Measurements from ENCODE around the gene EPS15.
A peak's percentile ranks its signal among the peaks of the same experiment; 100 is the strongest.

Gene EPS15

GRCh38 chr1:51549016-51549619 lies 30.1 kb upstream of the EPS15 start:
- in situ Hi-C loops (cut with HindIII; ENCODE audit: low sequenced_read_pairs) = no loop called here
- H3K4me3 ChIP-seq (ENCODE audit: low read depth, low read length) = no peak overlapping the region
- TF ChIP-seq CTCF (IDR thresholded peaks at IDR 0.05; ENCODE audit: low read depth, low read length) = no peak
- DNase-seq (ENCODE audit: low read depth, low spot score) = no peak

- in situ Hi-C loops (cut with HindIII; ENCODE audit: low sequenced_read_pairs) = no loop called here
Measured at GRCh38 chr1:51543858-51544257, 24.8 kb upstream of the EPS15 start.

GRCh38 chr1:51542158-51542953 lies 23.3 kb upstream of the EPS15 start:
- TF ChIP-seq CTCF (IDR thresholded peaks at IDR 0.05; ENCODE audit: low read depth, low read length) = no peak
- no peak overlapping the region for H3K4me3 ChIP-seq (ENCODE audit: low read depth, low read length)
- in situ Hi-C loops (cut with HindIII; ENCODE audit: low sequenced_read_pairs) = no loop called here
- no peak for DNase-seq (ENCODE audit: low read depth, low spot score)

More at GRCh38 chr1:51543858-51544257, 24.8 kb upstream of the EPS15 start:
- no peak for DNase-seq (ENCODE audit: low read depth, low spot score)
- no peak overlapping the region for H3K4me3 ChIP-seq (ENCODE audit: low read depth, low read length)
- TF ChIP-seq CTCF (IDR thresholded peaks at IDR 0.05; ENCODE audit: low read depth, low read length) = no peak

GRCh38 chr1:51541313-51542050 lies 22.4 kb upstream of the EPS15 start:
- no peak for DNase-seq (ENCODE audit: low read depth, low spot score)
- no peak for TF ChIP-seq CTCF (IDR thresholded peaks at IDR 0.05; ENCODE audit: low read depth, low read length)

DNA sequence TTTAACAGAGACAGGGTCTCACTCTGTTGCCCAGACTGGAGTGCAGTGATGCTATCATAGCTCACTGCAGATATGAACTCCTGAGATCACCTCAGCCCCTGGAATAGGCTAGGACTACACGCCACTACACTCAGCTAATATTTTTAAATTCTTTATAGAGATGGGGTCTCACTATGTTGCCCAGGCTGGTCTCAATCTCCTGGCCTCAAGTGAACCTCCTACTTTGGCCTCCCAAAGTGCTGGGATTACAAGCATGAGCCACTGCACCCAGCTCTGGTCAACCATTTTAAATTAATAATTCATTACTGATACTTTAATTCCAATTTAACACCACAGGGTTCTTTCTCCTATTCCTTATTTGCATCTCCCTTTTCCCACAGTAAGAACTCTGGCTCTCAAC lies 18.5 kb upstream of the EPS15 start:
- DNase-seq (ENCODE audit: low read depth, low spot score) = no peak
- in situ Hi-C loops (cut with HindIII; ENCODE audit: low sequenced_read_pairs) = no loop called here
- no peak overlapping the region for H3K4me3 ChIP-seq (ENCODE audit: low read depth, low read length)
- no peak for TF ChIP-seq CTCF (IDR thresholded peaks at IDR 0.05; ENCODE audit: low read depth, low read length)

More at GRCh38 chr1:51541313-51542050, 22.4 kb upstream of the EPS15 start:
- in situ Hi-C loops (cut with HindIII; ENCODE audit: low sequenced_read_pairs) = no loop called here
- H3K4me3 ChIP-seq (ENCODE audit: low read depth, low read length) = no peak overlapping the region

DNA sequence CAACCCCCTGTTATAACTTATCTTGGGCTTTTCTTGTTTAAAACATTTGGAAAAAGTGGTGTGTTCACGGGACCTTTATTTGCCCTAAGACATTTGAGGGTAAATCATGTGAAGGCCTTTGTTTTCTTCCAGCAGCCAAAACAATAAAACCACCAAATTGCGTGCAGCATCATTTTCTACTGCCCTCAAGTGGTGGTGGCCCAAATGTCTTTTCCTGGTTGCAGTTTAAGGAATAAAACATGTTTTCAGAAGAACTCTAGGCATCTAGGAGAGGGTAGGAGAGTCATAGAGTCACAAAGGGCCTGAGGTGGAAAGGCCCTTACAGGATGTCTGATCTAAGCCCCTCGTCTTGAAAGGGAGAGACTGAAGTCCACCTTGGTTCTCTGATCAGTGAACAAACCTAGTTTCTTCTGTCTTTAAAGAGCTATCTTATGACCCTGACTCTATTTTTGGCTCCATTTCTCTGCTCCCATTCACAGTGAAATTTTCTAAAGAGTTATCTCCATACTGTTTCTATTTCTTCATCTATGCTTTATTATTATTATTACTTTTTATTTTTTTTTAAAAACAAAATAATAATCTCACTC lies 16.0 kb upstream of the EPS15 start:
- H3K4me3 ChIP-seq (ENCODE audit: low read depth, low read length) = no peak overlapping the region
- DNase-seq (ENCODE audit: low read depth, low spot score) = peak; percentile 72
- peak; percentile 81 for TF ChIP-seq CTCF (IDR thresholded peaks at IDR 0.05; ENCODE audit: low read depth, low read length)
- in situ Hi-C loops (cut with HindIII; ENCODE audit: low sequenced_read_pairs) = no loop called here

All from astrocyte of the spinal cord (primary cell).